ENCODE measurements around the gene TXNRD1.

DNA sequence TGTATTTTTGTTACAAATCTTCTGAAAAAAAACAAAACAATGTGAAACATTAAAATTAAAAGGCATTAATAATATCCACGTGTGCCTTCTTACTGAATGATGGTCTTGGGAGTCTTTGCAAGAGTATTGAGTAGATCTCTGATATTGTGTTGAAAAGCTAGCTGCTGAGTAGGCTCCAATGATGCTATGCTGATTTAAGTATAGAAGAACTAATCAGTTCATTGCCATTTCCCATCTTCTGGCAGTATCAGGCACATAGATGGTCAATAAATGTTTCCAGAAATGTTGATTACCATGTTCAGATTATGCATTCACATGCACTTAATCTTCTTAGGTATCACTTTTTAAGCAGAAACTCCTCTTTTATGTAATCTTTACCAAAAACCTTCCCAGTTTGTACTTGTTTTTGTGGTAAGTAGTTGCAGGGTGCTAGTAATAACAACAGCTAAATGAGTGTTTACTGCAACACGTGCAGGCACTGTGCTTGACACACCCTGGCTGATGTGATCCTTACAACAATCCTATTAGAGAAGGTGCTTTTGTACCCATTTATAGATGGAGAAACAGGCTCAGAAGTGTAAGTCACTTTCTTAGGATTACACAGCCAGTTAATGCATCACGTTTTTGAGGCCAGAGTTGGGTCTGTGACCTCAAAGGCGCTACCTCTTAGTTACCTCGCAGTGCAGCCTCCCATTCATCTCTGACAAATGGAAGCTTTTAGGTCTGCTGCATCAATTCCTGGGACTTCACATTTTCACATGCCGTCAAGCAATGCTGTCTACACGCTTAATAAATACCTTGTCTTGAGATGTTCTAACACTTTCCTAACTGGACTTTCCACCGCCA, 134.9 kb downstream of the TXNRD1 start:
- TF ChIP-seq, protein P1, sequence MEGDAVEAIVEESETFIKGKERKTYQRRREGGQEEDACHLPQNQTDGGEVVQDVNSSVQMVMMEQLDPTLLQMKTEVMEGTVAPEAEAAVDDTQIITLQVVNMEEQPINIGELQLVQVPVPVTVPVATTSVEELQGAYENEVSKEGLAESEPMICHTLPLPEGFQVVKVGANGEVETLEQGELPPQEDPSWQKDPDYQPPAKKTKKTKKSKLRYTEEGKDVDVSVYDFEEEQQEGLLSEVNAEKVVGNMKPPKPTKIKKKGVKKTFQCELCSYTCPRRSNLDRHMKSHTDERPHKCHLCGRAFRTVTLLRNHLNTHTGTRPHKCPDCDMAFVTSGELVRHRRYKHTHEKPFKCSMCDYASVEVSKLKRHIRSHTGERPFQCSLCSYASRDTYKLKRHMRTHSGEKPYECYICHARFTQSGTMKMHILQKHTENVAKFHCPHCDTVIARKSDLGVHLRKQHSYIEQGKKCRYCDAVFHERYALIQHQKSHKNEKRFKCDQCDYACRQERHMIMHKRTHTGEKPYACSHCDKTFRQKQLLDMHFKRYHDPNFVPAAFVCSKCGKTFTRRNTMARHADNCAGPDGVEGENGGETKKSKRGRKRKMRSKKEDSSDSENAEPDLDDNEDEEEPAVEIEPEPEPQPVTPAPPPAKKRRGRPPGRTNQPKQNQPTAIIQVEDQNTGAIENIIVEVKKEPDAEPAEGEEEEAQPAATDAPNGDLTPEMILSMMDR (IDR thresholded peaks at IDR 0.05; ENCODE audit: control extremely low read depth in 1 of 3, insufficient read depth in 1 of 3, low read depth in 1 of 3, low read length in 3 of 3) = no peak
- peak in 1 of 2 experiments; percentile 7; a peak in 2 of 3 replicates for TF ChIP-seq POLR2A (IDR thresholded peaks at IDR 0.05; ENCODE audit: control extremely low read depth in 1 of 2, low read depth in 2 of 2, low read length in 2 of 2)
- no peak for TF ChIP-seq CHD2 (IDR thresholded peaks at IDR 0.05; ENCODE audit: low read length)
- TF ChIP-seq NRF1 (IDR thresholded peaks at IDR 0.05; ENCODE audit: low read depth, low read length) = no peak
- TF ChIP-seq, protein P2, sequence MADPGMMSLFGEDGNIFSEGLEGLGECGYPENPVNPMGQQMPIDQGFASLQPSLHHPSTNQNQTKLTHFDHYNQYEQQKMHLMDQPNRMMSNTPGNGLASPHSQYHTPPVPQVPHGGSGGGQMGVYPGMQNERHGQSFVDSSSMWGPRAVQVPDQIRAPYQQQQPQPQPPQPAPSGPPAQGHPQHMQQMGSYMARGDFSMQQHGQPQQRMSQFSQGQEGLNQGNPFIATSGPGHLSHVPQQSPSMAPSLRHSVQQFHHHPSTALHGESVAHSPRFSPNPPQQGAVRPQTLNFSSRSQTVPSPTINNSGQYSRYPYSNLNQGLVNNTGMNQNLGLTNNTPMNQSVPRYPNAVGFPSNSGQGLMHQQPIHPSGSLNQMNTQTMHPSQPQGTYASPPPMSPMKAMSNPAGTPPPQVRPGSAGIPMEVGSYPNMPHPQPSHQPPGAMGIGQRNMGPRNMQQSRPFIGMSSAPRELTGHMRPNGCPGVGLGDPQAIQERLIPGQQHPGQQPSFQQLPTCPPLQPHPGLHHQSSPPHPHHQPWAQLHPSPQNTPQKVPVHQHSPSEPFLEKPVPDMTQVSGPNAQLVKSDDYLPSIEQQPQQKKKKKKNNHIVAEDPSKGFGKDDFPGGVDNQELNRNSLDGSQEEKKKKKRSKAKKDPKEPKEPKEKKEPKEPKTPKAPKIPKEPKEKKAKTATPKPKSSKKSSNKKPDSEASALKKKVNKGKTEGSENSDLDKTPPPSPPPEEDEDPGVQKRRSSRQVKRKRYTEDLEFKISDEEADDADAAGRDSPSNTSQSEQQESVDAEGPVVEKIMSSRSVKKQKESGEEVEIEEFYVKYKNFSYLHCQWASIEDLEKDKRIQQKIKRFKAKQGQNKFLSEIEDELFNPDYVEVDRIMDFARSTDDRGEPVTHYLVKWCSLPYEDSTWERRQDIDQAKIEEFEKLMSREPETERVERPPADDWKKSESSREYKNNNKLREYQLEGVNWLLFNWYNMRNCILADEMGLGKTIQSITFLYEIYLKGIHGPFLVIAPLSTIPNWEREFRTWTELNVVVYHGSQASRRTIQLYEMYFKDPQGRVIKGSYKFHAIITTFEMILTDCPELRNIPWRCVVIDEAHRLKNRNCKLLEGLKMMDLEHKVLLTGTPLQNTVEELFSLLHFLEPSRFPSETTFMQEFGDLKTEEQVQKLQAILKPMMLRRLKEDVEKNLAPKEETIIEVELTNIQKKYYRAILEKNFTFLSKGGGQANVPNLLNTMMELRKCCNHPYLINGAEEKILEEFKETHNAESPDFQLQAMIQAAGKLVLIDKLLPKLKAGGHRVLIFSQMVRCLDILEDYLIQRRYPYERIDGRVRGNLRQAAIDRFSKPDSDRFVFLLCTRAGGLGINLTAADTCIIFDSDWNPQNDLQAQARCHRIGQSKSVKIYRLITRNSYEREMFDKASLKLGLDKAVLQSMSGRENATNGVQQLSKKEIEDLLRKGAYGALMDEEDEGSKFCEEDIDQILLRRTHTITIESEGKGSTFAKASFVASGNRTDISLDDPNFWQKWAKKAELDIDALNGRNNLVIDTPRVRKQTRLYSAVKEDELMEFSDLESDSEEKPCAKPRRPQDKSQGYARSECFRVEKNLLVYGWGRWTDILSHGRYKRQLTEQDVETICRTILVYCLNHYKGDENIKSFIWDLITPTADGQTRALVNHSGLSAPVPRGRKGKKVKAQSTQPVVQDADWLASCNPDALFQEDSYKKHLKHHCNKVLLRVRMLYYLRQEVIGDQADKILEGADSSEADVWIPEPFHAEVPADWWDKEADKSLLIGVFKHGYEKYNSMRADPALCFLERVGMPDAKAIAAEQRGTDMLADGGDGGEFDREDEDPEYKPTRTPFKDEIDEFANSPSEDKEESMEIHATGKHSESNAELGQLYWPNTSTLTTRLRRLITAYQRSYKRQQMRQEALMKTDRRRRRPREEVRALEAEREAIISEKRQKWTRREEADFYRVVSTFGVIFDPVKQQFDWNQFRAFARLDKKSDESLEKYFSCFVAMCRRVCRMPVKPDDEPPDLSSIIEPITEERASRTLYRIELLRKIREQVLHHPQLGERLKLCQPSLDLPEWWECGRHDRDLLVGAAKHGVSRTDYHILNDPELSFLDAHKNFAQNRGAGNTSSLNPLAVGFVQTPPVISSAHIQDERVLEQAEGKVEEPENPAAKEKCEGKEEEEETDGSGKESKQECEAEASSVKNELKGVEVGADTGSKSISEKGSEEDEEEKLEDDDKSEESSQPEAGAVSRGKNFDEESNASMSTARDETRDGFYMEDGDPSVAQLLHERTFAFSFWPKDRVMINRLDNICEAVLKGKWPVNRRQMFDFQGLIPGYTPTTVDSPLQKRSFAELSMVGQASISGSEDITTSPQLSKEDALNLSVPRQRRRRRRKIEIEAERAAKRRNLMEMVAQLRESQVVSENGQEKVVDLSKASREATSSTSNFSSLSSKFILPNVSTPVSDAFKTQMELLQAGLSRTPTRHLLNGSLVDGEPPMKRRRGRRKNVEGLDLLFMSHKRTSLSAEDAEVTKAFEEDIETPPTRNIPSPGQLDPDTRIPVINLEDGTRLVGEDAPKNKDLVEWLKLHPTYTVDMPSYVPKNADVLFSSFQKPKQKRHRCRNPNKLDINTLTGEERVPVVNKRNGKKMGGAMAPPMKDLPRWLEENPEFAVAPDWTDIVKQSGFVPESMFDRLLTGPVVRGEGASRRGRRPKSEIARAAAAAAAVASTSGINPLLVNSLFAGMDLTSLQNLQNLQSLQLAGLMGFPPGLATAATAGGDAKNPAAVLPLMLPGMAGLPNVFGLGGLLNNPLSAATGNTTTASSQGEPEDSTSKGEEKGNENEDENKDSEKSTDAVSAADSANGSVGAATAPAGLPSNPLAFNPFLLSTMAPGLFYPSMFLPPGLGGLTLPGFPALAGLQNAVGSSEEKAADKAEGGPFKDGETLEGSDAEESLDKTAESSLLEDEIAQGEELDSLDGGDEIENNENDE (IDR thresholded peaks at IDR 0.05; ENCODE audit: insufficient replicate concordance, low read length) = no peak
- no peak for TF ChIP-seq ASH2L (IDR thresholded peaks at IDR 0.05; ENCODE audit: low read length)
- no peak for TF ChIP-seq HDAC6 (IDR thresholded peaks at IDR 0.05; ENCODE audit: low read depth, low read length)
- no peak for TF ChIP-seq SIRT6 (IDR thresholded peaks at IDR 0.05; ENCODE audit: low read length)

All from H1 (cell line).